ENCODE measurements around the gene METTL3.
A peak's percentile ranks its signal among the peaks of the same experiment; 100 is the strongest.

METTL3 gene

DNA sequence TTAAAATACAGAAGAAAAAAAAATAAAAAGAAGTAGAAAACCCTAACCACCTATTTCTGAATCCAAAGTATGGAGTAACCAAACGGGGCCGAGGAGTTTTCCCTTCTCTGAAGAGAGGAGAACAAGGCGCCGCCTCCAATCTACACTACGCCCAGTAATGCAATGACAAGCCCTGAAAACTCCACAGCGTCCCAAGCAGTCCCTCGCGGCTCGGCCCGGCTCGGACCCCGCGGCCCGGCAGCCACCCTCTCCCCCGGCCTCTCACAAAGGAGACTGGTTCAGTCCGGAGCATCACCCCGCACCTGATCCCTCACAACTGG, 55.6 kb downstream of the METTL3 start:
- Histone ChIP-seq H3K9me2 (replicated peaks; ENCODE audit: low read depth, low read length) (no peaks in the 10 kb centered on the region), H3K4me2 (ENCODE audit: low read depth, low read length, poor library complexity, severe bottlenecking) (peak overlapping the region; percentile 92), H3K9ac (ENCODE audit: low read depth, low read length, poor library complexity, severe bottlenecking) (peak overlapping the region; percentile 89), H3K36me3 (ENCODE audit: insufficient read depth, low read length) (0 out of 2 replicates have a peak, but pooled peaks cover 10% of the 10 kb centered on the region), H3F3A (ENCODE audit: low read depth) (peaks cover 3% of the 10 kb centered on the region; the same call in 1 of the 2 replicates), H3K4me3 (ENCODE audit: low read length, poor library complexity, severe bottlenecking) (peak overlapping the region; percentile 96), H3K4me1 (ENCODE audit: insufficient read depth, low read length, poor library complexity, severe bottlenecking) (peaks cover 30% of the 10 kb centered on the region), H3K9me3 (ENCODE audit: insufficient read depth, low read depth, low read length) (no peaks in the 10 kb centered on the region), H2AFZ (ENCODE audit: low read length) (peak overlapping the region; percentile 83), H4K20me1 (ENCODE audit: insufficient read depth, low read length, poor library complexity, severe bottlenecking) (peaks cover 39% of the 10 kb centered on the region), H3K27me3 (ENCODE audit: insufficient read depth, low read length, poor library complexity, severe bottlenecking) (no peaks in the 10 kb centered on the region), H3K79me2 (ENCODE audit: insufficient read depth, low read length) (peaks cover 53% of the 10 kb centered on the region)
- TF ChIP-seq, protein P1, sequence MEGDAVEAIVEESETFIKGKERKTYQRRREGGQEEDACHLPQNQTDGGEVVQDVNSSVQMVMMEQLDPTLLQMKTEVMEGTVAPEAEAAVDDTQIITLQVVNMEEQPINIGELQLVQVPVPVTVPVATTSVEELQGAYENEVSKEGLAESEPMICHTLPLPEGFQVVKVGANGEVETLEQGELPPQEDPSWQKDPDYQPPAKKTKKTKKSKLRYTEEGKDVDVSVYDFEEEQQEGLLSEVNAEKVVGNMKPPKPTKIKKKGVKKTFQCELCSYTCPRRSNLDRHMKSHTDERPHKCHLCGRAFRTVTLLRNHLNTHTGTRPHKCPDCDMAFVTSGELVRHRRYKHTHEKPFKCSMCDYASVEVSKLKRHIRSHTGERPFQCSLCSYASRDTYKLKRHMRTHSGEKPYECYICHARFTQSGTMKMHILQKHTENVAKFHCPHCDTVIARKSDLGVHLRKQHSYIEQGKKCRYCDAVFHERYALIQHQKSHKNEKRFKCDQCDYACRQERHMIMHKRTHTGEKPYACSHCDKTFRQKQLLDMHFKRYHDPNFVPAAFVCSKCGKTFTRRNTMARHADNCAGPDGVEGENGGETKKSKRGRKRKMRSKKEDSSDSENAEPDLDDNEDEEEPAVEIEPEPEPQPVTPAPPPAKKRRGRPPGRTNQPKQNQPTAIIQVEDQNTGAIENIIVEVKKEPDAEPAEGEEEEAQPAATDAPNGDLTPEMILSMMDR (conservative IDR thresholded peaks at IDR 0.05; ENCODE audit: low read length): no peak
- no peak for TF ChIP-seq EZH2phosphoT487 (IDR thresholded peaks at IDR 0.05; ENCODE audit: borderline replicate concordance)

DNA sequence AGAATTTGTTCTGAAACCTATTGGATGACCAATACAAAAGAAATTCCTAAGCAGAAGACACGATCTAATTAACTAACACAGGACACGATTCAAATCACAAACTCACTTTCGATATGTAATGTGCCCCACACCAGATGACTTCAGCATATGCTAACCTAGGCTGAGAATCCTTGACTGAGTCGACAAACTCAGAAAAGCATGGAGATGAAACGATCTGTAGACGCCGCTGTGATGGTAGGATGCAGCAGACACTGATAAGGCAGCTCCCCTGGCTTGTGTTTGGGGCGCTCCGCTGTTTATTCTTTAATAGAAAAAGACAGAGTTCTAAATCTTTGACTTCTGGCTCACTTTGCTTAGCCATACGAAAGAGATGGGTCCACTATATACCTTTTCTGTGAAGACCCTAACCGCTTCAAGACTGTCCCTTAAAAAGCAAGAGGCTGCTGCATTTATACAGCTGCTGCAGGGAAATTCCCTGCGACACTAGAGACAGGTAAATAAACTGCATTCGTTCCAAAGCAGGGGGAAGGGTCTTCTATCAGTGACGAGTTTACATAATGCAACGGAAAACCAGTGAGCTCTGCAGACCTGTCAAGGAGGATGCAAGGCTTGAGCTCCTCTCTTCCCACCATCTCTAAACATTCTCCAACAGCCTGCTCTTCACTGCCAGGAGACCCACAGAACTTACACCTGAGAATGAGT, 56.1 kb downstream of the METTL3 start:
- TF ChIP-seq EZH2phosphoT487 (IDR thresholded peaks at IDR 0.05; ENCODE audit: borderline replicate concordance): no peak
- Histone ChIP-seq H3K9me2 (replicated peaks; ENCODE audit: low read depth, low read length) (no peaks in the 10 kb centered on the region), H3K4me2 (ENCODE audit: low read depth, low read length, poor library complexity, severe bottlenecking) (peak overlapping the region; percentile 92), H3K9ac (ENCODE audit: low read depth, low read length, poor library complexity, severe bottlenecking) (peak overlapping the region; percentile 89), H3K36me3 (ENCODE audit: insufficient read depth, low read length) (0 out of 2 replicates have a peak, but pooled peaks cover 9% of the 10 kb centered on the region), H4K20me1 (ENCODE audit: insufficient read depth, low read length, poor library complexity, severe bottlenecking) (peaks cover 44% of the 10 kb centered on the region), H3K4me3 (ENCODE audit: low read length, poor library complexity, severe bottlenecking) (peak overlapping the region; percentile 96), H3K27me3 (ENCODE audit: insufficient read depth, low read length, poor library complexity, severe bottlenecking) (no peaks in the 10 kb centered on the region), H2AFZ (ENCODE audit: low read length) (no peak overlapping the region), H3F3A (ENCODE audit: low read depth) (peaks cover 3% of the 10 kb centered on the region; the same call in 1 of the 2 replicates), H3K4me1 (ENCODE audit: insufficient read depth, low read length, poor library complexity, severe bottlenecking) (peaks cover 35% of the 10 kb centered on the region), H3K79me2 (ENCODE audit: insufficient read depth, low read length) (peaks cover 59% of the 10 kb centered on the region), H3K9me3 (ENCODE audit: insufficient read depth, low read depth, low read length) (no peaks in the 10 kb centered on the region)

DNA sequence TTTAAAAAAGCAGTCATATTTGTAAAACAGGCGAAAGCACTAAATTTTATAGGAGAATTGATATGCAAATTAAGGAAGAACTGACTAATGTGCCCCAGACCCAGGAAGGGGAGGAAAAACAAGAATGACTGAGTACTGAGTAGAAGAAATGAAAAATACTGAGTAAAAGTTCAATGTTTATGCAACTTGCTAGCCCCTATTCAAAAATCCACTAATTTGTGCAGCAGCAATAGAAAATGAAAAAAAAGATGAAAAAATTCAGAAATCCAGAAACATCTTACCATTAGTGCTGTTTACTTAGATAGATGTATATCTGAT, 61.3 kb downstream of the METTL3 start:
- peaks cover 68% of the 10 kb centered on the region for H4K20me1 ChIP-seq (ENCODE audit: insufficient read depth, low read length, poor library complexity, severe bottlenecking)
- TF ChIP-seq EZH2phosphoT487 (IDR thresholded peaks at IDR 0.05; ENCODE audit: borderline replicate concordance): no peak
- TF ChIP-seq, protein P1 (conservative IDR thresholded peaks at IDR 0.05; ENCODE audit: low read length): no peak
- H3K9me2 ChIP-seq (replicated peaks; ENCODE audit: low read depth, low read length): no peaks in the 10 kb centered on the region
- peak overlapping the region; percentile 21 for H3K4me3 ChIP-seq (ENCODE audit: low read length, poor library complexity, severe bottlenecking)
- peak overlapping the region; percentile 41 for H3K9ac ChIP-seq (ENCODE audit: low read depth, low read length, poor library complexity, severe bottlenecking)
- H3K36me3 ChIP-seq (ENCODE audit: insufficient read depth, low read length): no peaks in the 10 kb centered on the region
- peaks cover 97% of the 10 kb centered on the region for H3K79me2 ChIP-seq (ENCODE audit: insufficient read depth, low read length)
- H2AFZ ChIP-seq (ENCODE audit: low read length): no peak overlapping the region
- H3F3A ChIP-seq (ENCODE audit: low read depth): no peaks in the 10 kb centered on the region
- H3K4me2 ChIP-seq (ENCODE audit: low read depth, low read length, poor library complexity, severe bottlenecking): peak overlapping the region; percentile 58
- H3K4me1 ChIP-seq (ENCODE audit: insufficient read depth, low read length, poor library complexity, severe bottlenecking): peaks cover 45% of the 10 kb centered on the region
- H3K9me3 ChIP-seq (ENCODE audit: insufficient read depth, low read depth, low read length): no peaks in the 10 kb centered on the region
- no peaks in the 10 kb centered on the region for H3K27me3 ChIP-seq (ENCODE audit: insufficient read depth, low read length, poor library complexity, severe bottlenecking)

Measured in Loucy (cell line).